Measurements from ENCODE around the gene TMEM132A.

TMEM132A gene

DNA sequence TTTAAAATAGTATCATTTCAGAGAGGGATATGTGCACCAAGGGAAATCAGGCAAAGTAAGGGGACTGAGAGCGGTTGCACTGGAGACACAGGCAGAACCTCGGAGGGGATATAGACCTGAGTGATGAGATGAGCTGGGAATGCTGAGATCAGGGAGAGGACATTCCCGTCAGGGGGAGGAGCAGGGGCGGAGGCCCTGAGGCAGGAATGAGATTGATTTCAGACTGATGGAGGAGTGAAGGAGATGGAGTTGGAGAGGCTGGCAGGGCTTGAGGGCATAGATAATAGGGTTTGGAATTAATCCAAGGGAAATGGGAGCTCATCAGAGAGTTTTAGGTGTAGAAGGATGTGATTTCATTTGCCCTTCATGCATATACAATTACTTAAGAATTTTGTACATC is 60.4 kb downstream of the TMEM132A start:
- no peak overlapping the region for H3K27ac ChIP-seq

GRCh38 chr11:60985501-60985900 is 61.2 kb downstream of the TMEM132A start:
- TF ChIP-seq ZFX (IDR thresholded peaks at IDR 0.05; ENCODE audit: borderline replicate concordance) (no peak), CTCF (IDR thresholded peaks at IDR 0.05) (no peak)
- no peak overlapping the region for H3K27ac ChIP-seq

More for the DNA sequence above, 60.4 kb downstream of the TMEM132A start:
- no peak for TF ChIP-seq CTCF (IDR thresholded peaks at IDR 0.05)
- no peak for TF ChIP-seq ZFX (IDR thresholded peaks at IDR 0.05; ENCODE audit: borderline replicate concordance)

GRCh38 chr11:60985991-60986915 is 62.0 kb downstream of the TMEM132A start:
- TF ChIP-seq ZFX (IDR thresholded peaks at IDR 0.05; ENCODE audit: borderline replicate concordance) (no peak), CTCF (IDR thresholded peaks at IDR 0.05) (no peak)
- H3K27ac ChIP-seq, result no peak overlapping the region

Measured in 22Rv1 (cell line).